HG03175 (cell line): Measurements from ENCODE around the gene SULF2.

Experiments used
- ATAC-seq: cut with Tn5 transposase; IDR thresholded peaks from one replicate; pipeline ENCODE4 v1.9.1; 2021; ENCODE audit warnings: mild to moderate bottlenecking, moderate library complexity; ENCODE audit not compliant: unreplicated experiment

SULF2 gene

DNA sequence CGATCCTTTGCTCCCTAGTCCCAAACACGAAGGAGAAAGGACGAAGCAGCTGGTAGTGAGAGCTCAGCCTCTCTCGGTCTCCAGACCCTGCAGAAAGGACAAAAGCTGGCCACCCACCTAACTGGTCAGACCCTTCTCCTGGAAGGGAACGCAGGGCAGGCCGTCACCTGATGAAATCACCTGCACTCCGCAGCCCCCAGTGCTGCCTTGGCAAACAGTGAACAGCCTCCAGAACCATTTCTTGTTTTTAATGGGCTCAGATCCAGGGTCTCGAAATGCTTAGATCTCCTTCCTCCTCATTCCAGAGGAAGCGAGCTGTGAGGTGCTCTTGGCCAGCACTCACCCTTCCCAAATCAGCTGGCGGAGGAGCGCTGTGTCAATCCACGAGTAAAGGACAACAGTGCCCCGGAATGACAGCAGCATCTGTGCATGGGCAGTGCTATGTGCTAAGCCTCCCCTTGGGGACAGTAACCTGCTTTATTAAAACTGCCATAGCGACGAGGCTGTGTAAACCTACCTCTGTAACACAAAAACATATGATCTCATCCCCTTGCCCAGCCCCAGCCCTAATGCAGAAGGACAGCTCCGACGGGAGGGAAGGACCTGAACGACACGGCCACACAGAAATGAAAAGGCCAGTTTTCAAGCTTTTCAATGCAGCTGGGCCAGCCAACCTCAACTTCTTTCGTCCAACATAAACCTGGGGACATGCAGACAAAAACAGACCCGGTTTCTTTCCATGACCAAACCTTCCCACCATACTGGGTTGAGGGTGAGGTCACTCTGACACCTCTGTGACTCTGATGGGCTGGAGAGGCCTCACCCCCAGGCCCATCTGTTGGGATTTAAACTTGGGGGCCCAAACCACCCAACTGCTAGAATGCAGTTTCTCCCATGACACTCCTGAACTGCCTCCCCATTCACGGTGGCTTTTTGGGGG lies 43.3 kb downstream of the SULF2 start:
- ATAC-seq = no peak

DNA sequence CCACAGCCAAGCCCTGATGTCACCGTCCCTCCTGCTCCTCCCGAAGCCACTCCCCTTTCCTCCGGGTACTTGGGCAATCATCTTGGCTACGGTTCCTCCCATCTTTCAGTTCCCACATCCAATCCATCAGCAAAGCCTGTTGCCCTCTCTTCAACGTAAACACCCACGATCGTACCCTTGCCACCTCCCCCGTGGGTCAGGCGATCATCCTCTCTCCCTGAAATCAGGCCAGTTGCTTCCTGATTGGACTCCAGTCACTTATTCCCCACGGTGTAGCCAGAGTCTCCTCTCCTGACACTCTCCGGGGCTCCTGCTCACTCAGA lies 44.5 kb downstream of the SULF2 start:
- no peak for ATAC-seq

DNA sequence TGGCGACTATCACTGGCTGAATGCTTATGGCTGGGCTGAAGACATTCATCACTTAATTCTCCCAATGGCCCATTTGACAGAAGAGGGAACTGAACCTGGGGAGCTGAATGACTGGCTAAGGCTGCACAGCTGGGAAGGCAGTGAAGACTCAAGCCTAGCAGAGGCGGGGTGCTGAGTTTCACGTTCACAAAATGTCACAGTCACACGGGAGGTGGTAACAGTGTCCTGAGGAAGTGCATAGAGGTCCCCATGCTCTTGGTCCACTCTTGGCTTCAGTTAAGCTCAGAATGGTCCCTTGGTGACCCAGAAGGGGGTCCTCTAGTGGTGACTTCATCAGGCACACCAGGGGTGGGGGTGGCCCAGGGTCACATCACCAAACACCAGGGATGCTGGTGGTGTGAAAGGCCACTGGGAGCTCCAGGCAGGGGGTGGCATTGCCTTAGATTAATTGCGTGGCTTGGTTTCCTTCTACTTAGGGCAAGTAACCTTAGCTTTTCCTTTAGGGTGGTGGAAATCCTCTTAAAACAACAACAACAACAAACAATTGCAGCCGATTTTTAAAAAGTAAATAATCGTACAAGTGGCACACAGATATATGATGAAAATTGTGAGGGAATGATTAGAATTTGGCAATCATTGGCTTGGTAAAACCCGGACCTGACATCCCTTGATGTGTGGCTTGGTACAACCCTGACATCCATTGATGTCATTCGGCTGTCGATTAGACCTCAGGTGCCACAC lies 45.0 kb downstream of the SULF2 start:
- no peak for ATAC-seq

DNA sequence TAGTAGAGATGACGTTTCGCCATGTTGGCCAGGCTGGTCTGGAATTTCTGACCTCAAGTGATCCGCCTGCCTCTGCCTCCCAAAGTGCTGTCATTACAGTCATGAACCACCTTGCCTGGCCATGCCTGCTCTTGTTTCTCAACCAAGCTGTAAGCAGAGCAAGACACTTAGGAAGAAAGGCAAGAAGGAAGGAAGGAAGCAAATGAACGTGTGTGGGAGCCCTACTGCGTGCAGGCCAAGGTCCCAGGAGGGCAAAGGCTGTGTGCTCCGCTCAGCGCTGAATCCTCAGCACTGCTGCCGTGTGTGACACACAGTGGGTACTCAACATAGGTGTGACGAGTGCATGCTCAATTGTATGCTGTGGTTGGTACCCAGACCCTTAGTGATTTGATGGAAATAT lies 47.4 kb downstream of the SULF2 start:
- ATAC-seq = no peak

GRCh38 chr20:47736570-47737152 lies 48.6 kb downstream of the SULF2 start:
- no peak for ATAC-seq

DNA sequence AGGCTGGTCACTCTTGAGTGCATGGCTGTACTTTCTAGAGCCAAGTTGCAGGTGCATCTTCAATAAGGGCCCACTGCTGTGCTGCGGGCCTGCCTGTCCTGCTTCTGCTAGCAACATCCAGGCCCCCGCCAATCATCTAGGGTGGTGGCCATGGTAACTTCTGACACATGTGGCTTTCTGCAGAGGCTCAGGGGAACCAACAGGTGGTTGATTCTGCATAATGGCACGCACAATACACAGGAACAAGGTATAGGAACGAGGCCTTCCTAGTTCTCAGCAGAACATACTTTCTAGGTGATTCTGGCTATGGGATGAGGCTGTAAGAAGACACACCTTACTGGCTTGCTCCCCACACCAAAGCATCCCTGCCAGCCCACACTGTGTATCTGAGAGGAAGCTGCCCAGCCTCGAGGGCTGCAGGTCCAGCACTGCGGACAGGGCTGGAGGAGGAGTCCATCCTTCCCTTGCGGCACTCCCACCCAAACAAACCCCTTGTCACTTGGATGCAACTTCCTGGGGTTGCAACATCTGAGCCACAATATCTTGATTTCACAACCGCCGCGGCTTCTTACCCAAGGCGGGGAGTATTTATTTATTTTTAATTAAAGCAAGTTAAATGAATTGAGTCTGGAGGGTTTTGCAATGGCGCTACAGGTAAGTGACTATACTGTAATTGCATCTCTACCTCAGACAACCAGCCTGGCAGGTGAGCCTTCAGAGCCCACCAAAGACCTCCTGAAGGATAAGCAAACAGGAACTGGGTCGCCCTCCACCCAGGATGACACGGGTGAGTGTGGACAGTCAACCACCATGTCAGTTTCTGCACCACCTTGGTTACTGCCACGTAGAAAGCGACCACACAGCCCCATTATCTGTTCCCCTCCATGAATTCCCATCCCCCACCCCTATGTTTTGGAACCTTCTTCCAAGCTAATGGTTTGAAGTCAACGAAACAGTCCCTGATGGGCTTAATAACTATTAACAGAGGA lies 49.6 kb downstream of the SULF2 start:
- no peak for ATAC-seq

GRCh38 chr20:47734870-47735269 lies 50.4 kb downstream of the SULF2 start:
- no peak for ATAC-seq

DNA sequence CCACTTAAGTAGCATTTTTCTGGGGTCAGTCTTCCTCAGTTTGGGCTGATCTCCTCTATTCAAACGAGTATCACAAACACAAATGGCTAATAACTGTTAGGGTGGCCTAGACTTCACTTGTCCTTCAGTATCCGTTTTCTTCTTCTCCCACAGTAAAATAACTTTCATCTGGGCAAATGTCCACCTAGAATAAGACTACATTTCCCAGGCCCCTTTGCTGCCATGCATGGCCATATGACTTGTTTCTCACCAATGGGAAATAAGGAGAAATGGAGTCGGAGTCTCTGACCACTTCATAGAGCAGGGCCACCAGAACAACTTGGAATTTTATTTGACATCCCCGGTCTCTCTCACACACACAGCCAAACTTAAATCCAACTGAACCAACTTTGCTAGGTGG lies 51.4 kb downstream of the SULF2 start:
- ATAC-seq = no peak

GRCh38 chr20:47730744-47731143 lies 54.5 kb downstream of the SULF2 start:
- no peak for ATAC-seq

- no peak for ATAC-seq
Measured at GRCh38 chr20:47729472-47729871, 55.8 kb downstream of the SULF2 start.

GRCh38 chr20:47727909-47728361 lies 57.3 kb downstream of the SULF2 start:
- ATAC-seq = peak; percentile 11

DNA sequence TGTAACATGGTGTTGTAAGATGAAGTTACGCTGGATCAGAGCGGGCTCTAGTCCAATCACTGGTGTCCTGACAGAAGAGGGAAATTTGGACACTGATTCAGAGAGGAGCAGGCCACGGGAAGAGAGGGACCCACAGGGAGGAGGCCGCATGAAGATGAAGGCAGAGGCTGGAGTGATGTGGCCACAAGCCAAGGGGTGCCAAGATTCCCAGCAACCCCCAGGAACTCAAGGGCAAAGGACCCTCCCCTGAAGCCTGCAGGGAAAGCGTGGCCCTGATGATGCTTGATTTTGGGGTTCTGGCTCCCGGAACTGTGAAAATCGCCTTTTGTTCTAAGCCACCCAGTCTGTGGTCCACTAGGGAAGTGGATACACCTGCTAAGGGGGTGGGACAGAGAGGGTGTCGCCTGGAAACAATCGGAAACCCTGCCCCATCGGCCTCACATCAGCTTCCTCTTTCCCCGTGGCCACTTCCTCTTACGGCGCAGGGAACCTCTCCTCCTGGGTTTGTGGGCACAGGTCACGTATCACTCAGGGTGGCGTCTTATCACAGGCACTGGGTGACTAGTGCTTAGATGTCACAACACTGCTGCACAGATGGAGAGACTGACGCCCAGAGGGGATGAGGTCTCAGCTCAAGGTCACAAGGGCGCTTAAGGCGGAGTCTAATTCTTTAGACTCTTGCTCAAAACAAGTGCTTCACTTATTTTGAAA lies 58.0 kb downstream of the SULF2 start:
- ATAC-seq = peak; percentile 71

DNA sequence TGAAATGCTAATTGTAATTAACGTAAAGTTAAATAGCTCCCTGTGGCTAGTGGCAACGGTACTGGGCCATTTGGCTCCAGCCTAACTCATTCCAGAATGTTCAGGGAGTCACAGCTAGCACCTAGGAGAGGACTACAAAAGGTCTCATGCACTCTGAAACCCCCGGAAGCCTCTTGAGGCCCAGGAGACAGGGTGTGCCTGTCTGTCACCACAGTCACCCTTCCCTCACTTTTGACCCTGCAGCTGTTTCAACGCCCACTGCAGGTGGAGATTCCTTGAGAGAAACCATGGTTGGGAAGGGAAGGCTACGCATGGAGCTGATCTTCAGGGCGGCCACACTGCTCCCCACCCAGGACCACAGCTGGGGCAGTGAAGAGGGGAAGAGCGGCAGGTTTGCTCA lies 58.6 kb downstream of the SULF2 start:
- ATAC-seq = no peak

- no peak for ATAC-seq
Measured at GRCh38 chr20:47725248-47725973, 59.9 kb downstream of the SULF2 start.

GRCh38 chr20:47724910-47725247 lies 60.4 kb downstream of the SULF2 start:
- ATAC-seq = no peak

DNA sequence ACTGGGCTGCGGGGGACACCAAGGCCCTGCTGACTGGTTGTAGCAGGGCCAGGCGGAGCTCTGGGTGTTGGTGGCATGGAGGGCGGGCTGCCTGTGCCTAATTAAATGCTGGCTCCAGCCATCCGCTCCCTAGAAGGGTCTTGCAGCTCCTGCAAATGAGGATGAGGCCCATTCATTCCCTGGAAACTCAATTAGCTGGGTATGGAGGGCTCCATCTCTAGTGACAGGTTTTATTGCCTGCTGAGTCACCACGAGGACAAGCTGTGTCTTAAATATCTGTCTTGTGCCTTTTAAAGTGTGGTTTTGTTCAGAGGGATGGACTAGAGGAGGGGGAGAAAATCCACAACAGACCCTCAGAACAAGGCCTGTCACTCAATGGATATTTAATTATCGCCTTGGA lies 60.9 kb downstream of the SULF2 start:
- ATAC-seq = no peak

GRCh38 chr20:47723322-47723721 lies 62.0 kb downstream of the SULF2 start:
- ATAC-seq = no peak

DNA sequence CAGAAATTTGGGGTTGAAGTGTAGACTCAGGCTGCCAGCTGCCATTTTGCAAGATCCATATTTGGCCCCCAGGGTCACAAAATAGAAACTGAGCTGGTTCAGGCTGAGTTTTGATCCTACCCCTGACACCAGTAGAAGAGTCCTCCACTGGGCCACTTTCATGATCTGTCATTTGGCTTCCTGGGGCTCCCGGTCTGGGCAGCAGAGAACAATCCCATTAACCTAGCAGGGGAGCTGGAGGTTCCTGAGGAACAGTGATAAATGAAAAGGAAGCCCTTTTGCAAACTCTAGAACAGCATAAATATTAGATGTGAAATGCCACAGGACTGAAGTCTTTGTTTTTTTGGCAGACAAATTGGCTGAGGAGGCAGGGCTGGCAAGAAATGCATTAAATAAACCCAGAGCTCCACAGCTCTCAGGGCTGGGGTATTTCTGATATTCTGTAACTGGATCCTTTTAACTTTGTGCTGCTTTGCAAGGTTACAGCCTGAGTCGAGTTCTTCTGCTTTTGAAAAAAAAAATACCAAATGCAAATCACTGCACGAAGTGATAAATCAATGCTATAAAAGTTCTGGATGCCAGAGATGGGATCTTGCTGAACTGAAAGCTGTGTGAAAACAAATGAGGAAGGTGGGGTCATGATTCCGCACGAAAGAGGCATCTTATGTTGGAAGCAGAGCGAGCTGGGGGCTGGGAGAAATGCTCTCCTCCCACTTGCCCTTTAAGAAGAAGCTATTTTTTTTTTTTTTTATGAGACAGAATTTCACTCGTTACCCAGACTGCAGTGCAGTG lies 64.4 kb downstream of the SULF2 start:
- no peak for ATAC-seq

DNA sequence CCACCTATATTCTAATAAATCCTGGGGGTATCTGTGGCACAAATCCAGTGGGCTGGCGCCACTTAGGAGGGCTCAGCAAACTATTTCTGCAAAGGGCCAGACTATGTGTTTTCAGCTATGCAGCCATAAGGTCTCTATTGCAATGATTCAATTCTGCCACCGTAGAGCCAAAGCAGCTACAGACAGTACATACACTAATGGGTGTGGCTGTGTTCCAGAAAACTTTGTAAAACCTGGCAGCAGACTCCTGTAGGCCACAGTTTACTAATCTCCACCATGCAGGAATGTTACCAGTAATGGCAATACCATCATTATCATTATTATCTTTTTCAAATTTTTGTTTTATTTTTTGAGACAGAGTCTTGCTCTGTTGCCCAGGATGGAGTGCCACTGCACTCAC lies 65.7 kb downstream of the SULF2 start:
- no peak for ATAC-seq
